HG02938 (cell line): Measurements from ENCODE around the gene PAN3.

Experiments
- ATAC-seq: cut with Tn5 transposase; IDR thresholded peaks from one replicate; pipeline ENCODE4 v1.9.1; 2021; ENCODE audit warnings: mild to moderate bottlenecking, moderate library complexity; ENCODE audit not compliant: unreplicated experiment

PAN3 gene

DNA sequence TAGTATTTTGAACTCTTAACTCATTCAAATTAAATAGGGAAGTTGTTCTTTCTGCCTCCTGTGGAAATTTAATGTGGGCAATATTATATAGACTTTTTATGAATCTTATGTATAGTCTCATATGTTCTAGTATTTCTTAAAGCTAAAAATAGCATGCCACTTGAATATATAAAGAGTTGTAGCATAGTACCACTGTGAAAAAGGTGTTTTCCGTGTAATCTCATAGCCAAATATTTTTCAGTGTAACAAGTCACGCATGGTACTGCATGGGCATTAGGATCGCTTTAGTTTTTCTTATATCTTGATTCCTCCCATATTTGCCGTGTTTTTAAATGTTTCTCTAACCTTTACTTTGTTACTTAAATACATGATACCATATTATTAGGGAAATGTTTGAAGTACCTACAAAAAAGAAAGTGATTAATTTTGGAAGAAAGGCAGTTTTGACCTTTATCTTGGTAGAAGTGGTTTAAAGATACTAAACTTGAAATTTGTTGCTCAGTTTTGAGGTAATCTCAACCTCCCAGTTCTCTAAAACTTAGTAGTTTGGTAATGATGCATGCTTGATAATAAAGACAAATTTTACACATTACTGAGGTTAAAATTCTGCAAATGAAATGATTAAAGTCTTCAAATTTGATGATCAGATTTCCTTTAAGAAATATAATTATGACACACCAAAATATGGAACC is 81.2 kb downstream of the PAN3 start:
- no peak for ATAC-seq

DNA sequence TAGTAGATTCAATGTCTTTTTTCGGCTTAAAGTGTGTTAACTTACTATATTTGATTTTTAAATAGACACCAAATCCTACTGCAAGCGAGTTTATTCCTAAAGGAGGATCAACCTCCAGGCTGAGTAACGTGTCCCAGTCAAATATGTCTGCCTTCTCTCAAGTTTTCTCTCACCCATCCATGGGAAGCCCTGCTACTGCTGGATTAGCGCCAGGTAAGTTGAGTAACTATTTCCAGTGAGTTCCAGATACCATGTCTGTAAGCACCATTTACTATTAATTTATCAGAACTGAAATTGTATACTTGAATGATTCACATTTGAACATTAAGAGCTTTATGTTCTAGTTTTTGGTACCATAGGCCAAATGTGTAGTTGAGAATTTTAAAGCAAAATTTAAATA is 81.8 kb downstream of the PAN3 start:
- ATAC-seq, result no peak

DNA sequence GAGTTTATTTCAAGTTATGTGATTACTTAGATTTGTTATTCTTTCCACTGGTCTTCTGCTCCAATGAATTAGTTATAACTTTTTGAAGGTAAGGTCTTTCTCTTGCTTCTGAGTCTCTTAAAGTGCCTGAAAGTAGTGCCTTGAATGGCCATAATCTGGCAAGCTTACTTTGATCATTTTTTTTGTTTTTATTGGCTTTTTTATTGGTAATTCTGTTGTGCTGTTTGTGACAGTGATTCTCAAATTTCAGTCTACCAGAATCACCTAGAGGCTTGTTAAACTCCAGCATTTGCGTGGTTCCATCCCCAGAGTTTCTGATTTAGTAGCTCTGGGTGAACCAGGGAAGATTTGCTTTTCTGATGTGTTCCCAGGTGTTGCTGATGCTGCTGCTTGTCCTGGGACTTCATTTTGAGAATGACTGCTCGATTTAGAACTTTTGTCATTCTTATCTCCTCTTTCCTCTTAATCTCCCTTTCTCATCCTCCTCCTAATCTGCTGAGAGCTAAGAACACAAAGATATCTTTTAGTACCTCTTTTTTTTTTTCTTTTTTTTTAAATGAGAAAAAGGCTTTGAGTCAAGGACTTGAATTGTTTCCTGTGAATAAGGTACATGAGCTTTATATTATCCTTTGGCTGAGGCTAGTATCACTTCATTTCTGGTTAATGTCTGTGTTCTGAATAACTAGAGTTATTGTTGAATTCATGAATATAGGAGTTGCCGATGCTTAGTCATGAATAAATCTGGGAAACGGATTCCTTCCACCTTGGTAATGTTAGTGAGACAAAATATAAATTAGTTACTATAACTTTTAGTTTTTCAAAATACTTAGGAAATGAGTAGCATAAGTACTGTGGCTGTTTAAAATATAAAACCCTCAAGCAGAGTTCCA is 91.4 kb downstream of the PAN3 start:
- ATAC-seq, result no peak

DNA sequence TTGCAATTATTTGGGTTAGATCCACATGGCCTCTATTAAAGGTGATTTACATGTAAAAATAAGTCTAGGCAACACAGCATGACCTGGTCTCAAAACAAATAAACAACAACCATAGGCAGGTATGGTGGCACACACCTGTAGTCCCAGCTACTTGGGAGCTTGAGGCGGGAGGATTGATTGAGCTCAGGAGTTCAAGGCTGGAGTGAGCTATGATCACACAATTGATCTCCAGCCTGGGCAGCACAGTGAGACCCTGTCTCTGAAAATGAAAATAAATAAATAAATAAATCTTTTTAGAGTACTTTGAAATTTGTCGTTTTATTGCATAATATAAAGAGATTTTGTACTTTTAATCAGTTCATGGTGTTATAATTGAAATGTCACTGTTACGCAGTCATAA is 93.3 kb downstream of the PAN3 start:
- ATAC-seq, result no peak

- no peak for ATAC-seq
Observed at GRCh38 chr13:28237944-28238343, 99.6 kb downstream of the PAN3 start.

DNA sequence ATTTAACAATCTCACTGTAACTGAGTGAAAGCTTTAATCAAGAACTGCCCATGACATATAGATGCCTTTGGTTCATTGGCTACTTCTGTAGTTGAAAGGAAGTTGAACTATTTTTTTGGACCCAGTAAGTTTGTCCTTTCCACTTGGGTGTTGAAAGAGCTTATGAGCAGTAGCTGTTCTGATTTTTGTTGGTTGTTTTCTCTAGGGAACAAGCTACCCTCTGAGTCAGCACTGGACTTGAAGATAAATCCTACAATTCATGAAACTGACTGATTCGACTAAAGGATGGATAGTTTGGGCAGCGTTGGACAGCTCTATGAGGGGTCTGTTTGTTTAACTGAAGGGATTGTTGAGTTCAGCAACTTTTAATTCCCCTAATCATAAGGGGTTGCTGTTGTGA is 101.0 kb downstream of the PAN3 start:
- ATAC-seq, result no peak

GRCh38 chr13:28245465-28245864 is 107.1 kb downstream of the PAN3 start:
- no peak for ATAC-seq

DNA sequence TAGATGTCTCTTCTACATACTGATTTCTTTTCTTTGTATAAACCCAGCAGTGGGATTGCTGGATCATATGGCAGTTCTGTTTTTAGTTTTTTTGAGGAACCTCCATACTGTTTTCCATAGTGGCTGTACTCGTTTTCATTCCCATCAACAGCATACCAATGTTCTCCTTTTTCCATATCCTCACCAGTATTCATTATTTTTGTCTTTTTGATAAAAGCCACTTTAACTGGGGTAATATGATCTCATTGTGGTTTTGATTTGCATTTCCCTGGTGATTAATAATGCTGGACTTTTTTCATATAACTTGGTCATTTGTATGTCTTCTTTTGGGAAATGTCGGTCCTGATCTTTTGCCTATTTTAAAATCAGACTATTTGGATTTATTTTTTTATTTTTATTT is 108.5 kb downstream of the PAN3 start:
- ATAC-seq, result no peak

- ATAC-seq, result no peak
Observed at GRCh38 chr13:28248080-28248479, 109.7 kb downstream of the PAN3 start.

GRCh38 chr13:28250542-28250941 is 112.2 kb downstream of the PAN3 start:
- ATAC-seq, result no peak

DNA sequence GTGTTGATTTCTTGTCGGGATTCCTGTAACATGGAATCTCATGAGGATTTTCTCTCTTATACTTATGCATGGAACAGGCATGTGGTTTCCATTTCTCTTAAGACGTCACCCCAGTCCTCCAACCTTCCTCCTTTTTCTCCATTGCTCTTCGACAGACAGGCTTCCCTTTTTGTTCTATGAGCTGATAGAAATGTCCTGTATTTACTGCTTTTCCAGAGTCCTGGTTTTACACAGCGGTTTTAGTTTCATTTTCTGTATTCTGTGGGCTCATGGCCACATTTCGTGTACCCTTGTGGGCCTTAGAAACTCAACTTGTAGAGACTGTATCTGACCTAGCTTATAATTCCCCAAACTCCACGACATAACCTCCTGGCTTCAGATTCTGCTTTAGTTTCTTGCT is 113.1 kb downstream of the PAN3 start:
- ATAC-seq, result no peak

DNA sequence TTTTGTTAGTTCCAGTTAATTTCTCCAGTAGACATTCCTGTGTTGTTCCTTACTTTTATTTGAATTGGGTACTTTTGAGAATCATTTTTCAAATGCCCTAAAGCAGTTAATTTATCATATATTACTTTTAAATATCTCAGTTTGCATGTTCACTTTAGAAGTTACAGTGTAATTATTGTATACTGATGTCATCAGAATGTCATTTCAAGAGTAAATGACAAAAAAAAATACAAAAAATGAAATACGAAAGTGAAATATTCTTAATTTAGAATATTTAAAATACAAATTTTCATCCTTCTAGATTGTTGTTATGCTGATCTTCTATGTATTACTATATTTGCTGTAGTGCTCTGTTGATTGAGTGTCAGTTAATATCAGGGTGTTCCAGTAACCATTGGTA is 114.2 kb downstream of the PAN3 start:
- no peak for ATAC-seq

DNA sequence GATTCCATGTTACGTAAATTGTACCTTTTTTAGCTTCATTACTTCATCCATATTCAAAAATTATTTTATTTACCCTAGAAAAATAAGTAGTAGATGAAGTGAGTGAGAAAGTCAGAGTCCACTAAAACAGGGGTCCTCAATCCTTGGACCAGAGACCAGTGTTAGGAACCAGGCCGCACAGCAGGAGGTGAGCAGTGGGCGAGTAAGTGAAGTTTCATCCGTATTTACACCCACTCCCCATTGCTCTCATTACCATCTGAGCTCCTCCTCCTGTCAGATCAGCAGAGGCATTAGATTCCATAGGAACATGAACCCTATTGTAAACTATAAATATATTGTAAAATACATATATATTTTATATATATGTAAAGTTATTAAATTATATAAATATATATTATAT is 119.0 kb downstream of the PAN3 start:
- ATAC-seq, result no peak

DNA sequence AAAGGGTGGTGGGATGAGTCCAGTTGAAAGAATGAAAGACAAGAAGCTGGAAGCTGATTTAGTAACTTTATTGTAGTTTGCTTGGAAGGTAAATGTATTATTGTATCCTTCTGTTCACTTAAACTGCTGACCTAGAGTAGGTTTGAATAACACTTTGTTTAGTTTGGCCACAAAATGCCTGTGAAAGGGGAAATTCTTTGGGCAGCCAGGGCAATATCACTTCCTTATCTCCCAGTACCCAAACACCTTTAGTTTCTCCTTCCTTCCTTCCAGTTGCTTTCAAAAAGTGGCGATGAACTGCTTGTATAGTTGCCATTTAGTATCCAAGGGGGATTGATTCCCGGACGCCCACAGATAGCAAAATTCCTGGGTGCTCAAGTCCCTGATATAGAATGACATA is 120.1 kb downstream of the PAN3 start:
- ATAC-seq, result no peak

- no peak for ATAC-seq
Observed at GRCh38 chr13:28267497-28267896, 129.2 kb downstream of the PAN3 start.

DNA sequence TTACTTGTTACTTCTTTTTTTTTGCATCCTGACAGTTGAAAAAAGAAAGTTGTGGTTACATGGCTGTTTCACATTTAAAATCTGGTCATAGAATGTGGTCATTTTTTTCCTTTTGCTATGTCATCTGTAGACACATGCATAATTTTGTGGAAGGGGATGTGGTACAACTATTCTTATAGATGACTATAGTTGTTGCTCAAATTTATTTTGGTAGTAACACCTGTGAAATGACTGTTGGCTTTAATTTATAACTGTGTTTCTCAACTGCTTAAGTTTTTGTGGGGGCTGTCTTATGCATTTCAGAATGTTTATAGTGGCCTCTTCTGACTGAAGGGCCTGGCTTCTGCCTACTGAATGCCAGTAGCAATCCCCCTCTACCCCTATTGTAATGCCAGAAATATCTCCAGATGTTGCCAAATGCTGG is 130.5 kb downstream of the PAN3 start:
- peak; percentile 98 for ATAC-seq

- no peak for ATAC-seq
Observed at GRCh38 chr13:28271056-28271840, 132.9 kb downstream of the PAN3 start.

GRCh38 chr13:28273919-28274318 is 135.6 kb downstream of the PAN3 start:
- no peak for ATAC-seq

DNA sequence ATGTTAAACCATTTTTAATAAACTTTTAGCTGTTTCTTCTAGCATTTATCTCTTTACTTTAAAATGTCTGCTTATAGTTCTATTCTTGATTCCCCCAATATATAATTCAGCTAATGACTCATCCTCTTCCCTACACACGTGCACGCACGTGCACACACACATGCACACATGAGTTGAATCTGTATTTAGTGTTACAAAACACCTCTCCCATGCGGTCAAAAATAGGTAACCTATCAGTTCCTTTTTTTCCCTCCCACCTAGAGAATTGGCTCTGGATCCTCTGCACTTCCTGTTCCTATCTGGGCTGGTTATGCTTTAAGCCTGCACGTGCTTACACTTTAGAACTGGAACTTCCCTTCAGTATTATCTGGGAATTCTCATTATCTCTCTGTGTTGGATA is 144.1 kb downstream of the PAN3 start:
- peak; percentile 40 for ATAC-seq

DNA sequence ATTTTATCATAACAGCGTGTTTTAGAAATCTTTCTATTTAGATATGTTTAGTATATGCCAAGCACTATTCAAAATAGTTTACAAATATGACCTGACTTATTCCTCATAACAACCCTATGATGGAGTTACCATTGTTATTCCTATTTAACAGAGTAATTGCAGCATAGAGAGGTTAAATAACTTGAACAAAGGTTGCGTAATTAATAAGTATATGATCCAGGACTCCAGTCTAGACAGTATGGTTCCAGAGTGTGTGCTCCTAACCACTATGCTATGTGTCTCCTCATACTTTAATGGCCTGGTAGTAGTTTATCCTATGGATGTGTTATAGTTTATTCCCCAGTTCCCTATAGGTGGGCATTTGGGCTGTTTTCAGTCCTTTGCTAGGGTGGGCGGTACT is 145.3 kb downstream of the PAN3 start:
- ATAC-seq, result no peak

DNA sequence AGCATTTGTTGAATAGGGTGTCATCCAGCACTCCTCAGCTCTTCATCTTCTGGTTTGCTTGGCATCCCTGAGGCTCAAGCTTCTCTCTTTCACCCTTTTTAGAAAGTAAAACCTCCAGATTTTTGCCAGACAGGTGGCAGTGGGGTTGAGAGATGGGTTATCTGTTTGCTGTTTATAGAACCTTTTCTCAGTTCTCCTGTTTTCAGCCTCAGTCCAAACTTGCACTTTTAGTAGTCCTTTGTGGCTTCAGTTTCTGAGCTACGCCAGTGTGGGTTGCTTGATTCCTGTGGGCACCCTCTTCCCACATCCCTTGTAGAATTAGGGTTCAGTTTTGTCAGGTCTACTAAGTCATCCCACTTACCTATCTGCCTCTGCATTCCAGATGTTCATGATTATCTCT is 147.9 kb downstream of the PAN3 start:
- no peak for ATAC-seq

DNA sequence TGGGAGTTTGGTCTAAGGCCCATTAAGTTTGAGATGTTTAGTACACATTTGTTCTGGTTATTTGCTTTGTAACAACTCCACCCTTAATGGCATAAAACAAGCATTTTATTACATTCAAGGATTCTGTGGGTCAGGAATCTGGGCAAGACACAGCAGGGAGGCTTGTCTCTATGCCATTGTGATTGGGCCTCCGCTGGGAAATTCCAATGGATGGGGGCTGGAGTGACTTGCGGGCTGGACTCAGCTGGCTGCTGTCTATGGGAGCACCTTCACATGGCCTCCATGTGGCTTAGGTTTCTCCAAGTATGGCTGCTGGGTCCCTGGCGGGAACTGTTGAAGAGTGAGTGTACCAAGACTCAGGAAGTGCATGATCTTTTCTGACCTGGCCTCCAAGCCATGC is 159.0 kb downstream of the PAN3 start:
- ATAC-seq, result no peak
